HG02840 (cell line): ENCODE results near the gene SPON2.

Source experiments
- ATAC-seq: cut with Tn5 transposase; IDR thresholded peaks from one replicate; pipeline ENCODE4 v1.9.1; 2021; ENCODE audit warnings: mild to moderate bottlenecking, moderate library complexity, moderate number of reproducible peaks; ENCODE audit not compliant: unreplicated experiment, low FRiP score

SPON2 gene

GRCh38 chr4:1174941-1175634 is 2.7 kb upstream of the SPON2 start:
- no peak for ATAC-seq

GRCh38 chr4:1172971-1173757 is 781 bp upstream of the SPON2 start:
- ATAC-seq = no peak

- ATAC-seq = no peak
These were observed 814 bp downstream of the SPON2 start for GRCh38 chr4:1171311-1172227.

GRCh38 chr4:1170976-1171310 is 1.4 kb downstream of the SPON2 start:
- no peak for ATAC-seq

- ATAC-seq = no peak
These were observed 2.0 kb downstream of the SPON2 start for GRCh38 chr4:1170156-1170975.

GRCh38 chr4:1169691-1170096 is 2.7 kb downstream of the SPON2 start:
- ATAC-seq = no peak

- no peak for ATAC-seq
These were observed 3.2 kb downstream of the SPON2 start for GRCh38 chr4:1169171-1169671.

- ATAC-seq = no peak
These were observed 3.9 kb downstream of the SPON2 start for GRCh38 chr4:1168191-1169101.

GRCh38 chr4:1167244-1167949 is 5.0 kb downstream of the SPON2 start:
- ATAC-seq = peak; percentile 65

GRCh38 chr4:1166509-1167243 is 5.7 kb downstream of the SPON2 start:
- no peak for ATAC-seq

- no peak for ATAC-seq
These were observed 7.3 kb downstream of the SPON2 start for GRCh38 chr4:1164956-1165545.

GRCh38 chr4:1164444-1164843 is 7.9 kb downstream of the SPON2 start:
- ATAC-seq = no peak

GRCh38 chr4:1164040-1164439 is 8.3 kb downstream of the SPON2 start:
- ATAC-seq = no peak

- ATAC-seq = no peak
These were observed 12.0 kb downstream of the SPON2 start for GRCh38 chr4:1160351-1160750.

- ATAC-seq = no peak
These were observed 16.3 kb downstream of the SPON2 start for GRCh38 chr4:1156069-1156468.

- ATAC-seq = no peak
These were observed 17.1 kb downstream of the SPON2 start for GRCh38 chr4:1155314-1155713.

GRCh38 chr4:1154523-1155182 is 17.7 kb downstream of the SPON2 start:
- no peak for ATAC-seq
